ENCODE results near the gene AGAP2.
A peak's percentile ranks its signal among the peaks of the same experiment; 100 is the strongest.

Gene AGAP2

DNA sequence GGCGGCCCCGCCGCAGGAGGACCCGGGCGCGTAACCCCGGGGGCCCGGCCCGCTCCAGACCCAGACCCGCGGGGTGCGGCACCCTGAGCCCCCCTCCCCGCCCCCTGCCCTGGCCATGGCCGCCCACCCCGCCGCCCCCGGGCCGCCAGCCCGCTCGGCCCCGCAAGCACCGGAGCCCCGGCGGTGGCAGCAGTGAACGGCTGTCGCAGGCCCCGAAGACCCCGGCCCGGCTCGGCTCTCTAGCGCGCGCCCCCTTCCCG lies 16.6 kb upstream of the AGAP2 start:
- FAIRE-seq (no peak), DNase-seq (ENCODE audit: extremely low spot score, insufficient read length, low read depth) (no peak)

DNA sequence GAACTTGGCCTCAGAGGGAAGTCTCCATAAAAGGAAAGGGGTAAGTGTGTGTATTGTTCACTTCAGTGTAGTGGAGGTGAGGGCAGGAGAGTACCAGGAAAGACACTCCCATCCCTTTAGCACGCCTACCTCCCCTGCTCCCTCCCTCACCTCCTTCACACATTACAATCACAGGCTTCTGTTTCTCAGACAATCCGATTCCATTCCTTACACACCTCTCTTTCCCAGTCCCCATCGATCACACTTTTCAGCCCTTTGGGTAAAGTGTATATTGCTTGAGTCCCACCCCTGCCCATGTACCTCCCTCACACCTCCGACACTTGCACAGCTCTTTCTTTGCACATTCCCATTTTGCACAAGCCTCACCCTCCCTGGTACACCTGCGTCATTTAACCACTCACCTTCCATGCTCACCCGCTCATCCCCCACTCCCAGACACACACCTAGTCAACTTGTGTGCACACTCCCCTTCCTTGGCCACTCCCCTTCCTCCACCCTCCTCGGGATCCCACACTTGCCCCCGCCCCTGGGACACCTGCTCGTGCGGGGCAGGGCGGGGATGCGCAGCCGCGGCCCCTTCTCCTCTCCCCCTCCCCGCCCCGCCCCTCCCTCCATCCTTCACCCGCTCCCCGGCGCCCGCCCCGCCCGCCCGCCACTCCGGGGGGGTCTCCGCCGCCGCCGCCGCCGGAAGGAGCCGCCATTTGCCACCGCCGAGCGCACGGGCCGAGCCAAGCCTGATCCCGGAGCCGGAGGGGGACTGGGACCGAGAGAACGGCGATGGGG lies 16.1 kb upstream of the AGAP2 start, which contains the start of gene MARCHF9:
TSS of gene MARCHF9 (plus strand) at position 693 of the 783 bp plus-strand sequence. CDS start 426 bp downstream, outside the sequence.
- DNase-seq (ENCODE audit: extremely low spot score, insufficient read length, low read depth) (peak; percentile 53), FAIRE-seq (peak; percentile 67)

DNA sequence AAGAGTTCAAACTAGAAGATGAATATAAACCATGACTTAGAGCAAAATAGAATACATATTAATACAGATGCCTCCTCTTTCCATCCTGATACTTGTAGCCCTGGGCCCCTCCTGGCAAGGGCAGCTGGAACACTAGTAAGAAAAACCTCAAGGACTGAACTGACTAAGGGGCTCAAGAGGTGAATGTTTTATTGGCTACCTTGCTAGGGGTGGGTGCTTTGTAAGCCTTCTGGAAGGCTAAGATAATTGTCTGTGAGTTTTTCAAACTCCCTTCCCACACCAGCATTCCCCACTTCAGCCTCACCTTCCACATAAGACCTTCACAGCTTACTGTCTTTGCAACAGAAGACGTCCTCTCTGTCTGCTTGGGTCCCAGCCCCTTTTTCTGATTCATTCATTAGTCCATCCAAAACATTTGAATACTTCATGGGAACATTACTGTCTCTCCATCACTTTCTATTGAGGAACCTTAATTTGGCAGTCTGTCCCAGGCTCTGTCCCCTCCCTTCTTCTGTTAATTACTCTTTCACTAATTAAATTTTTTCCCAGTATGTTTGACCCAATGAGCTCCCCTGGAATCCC lies 15.3 kb upstream of the AGAP2 start:
- DNase-seq (ENCODE audit: extremely low spot score, insufficient read length, low read depth): no peak
- FAIRE-seq: no peak

DNA sequence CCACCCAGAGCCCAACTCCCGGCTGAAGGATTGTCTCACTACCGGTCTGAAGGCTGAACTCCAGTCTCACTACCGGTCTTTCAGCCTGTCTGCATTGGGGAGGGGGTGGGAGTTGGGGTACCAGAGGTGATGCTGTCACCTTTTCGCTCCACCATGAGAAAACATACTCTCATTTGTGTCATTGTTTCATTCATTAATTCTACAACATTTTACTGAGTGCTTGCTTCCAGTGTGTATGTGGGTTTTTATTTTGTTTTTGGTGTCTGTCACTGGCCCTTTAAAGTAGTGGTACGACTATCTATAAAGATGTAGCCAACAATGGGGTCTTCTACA lies 14.1 kb upstream of the AGAP2 start:
- DNase-seq (ENCODE audit: extremely low spot score, insufficient read length, low read depth) (no peak), FAIRE-seq (no peak)

DNA sequence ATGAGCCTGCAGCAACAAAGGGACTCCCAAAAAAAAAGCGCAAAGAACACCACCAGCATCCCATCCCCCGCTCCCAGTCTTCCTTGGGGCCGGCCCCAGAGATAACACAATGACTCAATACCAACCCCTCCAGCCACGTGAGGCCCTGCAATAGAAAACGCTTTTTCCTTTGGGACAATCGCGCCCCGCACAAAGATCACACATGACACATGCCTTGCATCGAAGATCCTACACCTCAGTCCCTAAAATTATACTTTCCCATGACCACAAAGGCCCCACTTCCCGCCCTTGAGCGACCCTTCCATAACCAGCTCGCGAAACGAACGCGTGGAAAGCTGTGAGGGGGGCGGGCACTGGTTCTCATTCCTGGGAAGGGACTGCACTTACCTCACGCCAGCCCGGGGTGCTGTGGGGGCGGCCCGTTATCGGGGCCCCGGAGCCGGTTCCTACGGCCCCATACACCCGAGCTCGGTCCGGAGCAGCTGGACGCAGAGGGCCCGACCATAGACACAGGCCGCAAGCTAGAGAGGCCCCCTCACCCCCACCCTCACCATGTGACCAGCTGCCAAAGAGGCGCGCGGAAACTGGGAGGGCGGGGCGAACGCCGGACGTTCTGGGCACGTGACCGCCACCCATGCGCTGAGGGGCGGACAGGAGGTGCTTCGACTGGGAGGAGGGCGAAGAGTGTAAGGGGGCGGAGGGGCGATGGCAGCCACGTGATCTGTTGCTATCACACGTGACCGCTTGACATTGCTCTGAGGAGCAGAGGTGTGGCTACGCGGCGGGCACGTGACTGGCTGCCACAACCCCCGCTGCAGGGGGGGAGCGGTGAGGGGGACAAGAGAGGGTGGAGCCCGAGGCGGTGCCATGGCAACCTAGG lies 13.5 kb upstream of the AGAP2 start, which contains the start of gene CDK4:
TSS of gene CDK4 (minus strand) at position 523 of the 880 bp plus-strand sequence. CDS start 593 bp downstream, outside the sequence.
- peak; percentile 94 for DNase-seq (ENCODE audit: extremely low spot score, insufficient read length, low read depth)
- peak; percentile 99 for FAIRE-seq

DNA sequence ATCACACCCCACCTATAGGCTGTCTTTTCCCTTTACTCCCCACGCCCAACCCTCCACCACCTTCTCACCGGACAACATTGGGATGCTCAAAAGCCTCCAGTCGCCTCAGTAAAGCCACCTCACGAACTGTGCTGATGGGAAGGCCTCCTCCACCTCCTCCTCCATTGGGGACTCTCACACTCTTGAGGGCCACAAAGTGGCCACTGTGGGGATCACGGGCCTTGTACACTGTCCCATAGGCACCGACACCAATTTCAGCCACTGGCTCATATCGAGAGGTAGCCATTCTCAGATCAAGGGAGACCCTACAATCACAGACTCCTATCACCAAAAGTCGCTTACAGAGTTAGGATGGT lies 12.9 kb upstream of the AGAP2 start:
- no peak for FAIRE-seq
- DNase-seq (ENCODE audit: extremely low spot score, insufficient read length, low read depth): no peak

DNA sequence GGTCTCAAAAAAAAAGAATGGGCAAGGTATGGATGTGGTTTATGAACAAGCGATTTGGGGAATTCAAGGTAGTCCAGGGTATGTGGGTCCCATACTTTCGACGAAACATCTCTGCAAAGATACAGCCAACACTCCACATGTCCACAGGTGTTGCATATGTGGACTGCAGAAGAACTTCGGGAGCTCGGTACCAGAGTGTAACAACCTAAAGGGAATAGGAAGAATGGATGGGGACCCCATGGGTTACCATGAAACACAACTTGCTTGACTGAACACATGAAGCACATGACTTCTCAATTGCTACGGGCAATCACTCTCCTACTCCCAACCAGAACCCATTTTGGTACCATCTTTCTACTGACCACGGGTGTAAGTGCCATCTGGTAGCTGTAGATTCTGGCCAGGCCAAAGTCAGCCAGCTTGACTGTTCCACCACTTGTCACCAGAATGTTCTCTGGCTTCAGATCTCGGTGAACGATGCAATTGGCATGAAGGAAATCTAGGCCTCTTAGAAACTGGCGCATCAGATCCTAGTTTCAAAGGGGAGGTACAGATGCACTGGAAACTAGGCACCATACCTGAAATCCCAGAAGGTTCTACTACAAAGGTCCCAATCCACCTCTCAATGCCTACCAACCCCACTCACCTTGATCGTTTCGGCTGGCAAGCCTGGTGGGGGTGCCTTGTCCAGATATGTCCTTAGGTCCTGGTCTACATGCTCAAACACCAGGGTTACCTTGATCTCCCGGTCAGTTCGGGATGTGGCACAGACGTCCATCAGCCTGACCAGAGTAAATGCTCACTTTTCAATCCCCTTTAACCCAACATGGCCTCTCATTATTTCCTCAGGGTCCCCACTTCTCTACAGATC lies 12.3 kb upstream of the AGAP2 start:
- DNase-seq (ENCODE audit: extremely low spot score, insufficient read length, low read depth) (no peak), FAIRE-seq (no peak)

DNA sequence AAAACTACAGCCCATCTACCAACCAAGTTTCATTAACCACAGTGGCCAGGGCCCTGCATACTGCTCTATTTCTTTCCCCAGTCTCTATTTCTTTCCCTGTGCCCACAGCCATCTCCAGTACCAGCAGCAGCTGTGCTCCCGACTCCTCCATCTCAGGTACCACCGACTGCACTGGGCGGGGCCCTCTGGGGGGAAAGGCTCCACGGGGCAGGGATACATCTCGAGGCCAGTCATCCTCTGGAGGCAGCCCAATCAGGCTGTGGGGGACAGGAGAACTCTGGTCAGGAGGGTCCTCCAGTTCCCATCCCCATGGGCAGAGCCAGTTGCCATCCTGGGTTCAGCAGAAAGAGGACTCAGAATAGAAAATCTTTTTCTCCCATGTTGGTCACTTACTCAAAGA lies 10.5 kb upstream of the AGAP2 start:
- FAIRE-seq (no peak), DNase-seq (ENCODE audit: extremely low spot score, insufficient read length, low read depth) (no peak)

DNA sequence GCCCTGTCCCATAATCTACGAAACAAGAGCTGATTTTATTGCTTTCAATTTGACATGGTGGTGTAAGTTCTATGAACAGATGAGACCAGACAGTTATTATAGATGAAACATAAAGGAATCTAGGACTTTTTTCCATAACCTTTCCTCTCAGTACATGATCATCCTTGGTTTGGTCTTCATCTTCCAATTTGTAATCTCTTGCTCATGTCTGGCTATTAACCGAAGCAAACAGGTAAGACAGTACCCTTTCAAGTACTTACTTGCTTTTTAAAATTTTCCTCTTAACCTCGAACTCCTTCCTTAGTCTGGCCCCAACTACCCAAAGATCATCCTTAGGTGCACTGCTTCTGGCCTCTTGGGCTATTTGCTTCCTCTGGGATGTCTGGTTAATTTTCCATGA lies 7.5 kb upstream of the AGAP2 start:
- DNase-seq (ENCODE audit: extremely low spot score, insufficient read length, low read depth): no peak
- FAIRE-seq: no peak

DNA sequence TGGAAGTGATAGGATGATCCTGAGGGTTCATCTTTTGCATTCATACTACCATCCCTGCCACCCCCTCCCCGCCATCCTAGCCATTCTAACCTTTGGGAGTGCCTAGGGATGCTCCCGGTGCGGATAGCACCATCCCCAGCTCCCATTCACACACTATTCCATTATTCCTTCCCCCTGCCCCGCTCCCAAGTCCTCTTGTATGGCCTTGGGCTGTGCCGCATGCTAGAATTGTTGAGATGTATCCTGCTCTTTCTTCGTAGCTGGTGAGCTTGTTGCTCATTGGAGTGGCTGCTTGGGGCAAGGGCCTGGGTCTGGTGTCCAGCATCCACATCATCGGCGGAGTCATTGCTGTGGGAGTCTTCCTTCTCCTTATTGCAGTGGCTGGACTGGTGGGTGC lies 6.9 kb upstream of the AGAP2 start:
- DNase-seq (ENCODE audit: extremely low spot score, insufficient read length, low read depth) (no peak), FAIRE-seq (no peak)

DNA sequence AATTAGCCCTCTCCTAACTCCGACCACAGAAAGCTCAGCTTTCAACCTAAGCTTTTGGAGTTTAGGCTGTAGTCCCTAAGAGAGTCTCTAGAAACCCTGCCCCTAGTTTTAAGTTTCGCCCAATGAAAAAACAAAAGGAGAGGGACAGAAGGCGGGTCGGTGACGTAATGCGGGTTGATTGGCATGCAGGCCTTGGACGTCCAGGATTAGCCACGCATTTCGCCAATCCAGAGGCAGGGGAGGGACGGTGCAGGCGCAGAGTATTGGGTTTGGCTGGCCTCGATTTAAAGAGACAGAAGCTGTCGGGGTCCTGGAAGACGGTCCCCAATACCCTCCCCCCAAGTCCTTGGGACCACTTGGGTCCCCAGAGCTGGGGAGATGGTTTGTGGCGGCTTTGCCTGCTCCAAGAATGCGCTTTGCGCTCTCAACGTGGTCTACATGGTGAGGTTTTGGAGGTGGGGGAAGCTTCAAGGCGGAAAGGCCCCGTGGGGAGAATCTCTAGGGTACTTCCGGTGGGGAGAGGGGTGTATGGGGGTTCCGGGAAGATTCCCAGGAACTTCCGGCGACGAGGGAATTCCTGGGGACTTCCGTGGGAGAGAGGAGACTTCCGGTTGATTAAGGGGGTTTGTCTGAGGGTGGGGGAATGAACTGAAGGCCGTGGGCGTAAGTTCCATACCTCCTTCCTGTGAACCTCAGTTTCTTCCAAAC lies 6.4 kb upstream of the AGAP2 start, which contains the start of gene TSPAN31:
TSS of gene TSPAN31 (plus strand) at position 263 of the 708 bp plus-strand sequence. CDS start at position 379, 116 bp downstream.
- DNase-seq (ENCODE audit: extremely low spot score, insufficient read length, low read depth): peak; percentile 82
- FAIRE-seq: peak; percentile 98

DNA sequence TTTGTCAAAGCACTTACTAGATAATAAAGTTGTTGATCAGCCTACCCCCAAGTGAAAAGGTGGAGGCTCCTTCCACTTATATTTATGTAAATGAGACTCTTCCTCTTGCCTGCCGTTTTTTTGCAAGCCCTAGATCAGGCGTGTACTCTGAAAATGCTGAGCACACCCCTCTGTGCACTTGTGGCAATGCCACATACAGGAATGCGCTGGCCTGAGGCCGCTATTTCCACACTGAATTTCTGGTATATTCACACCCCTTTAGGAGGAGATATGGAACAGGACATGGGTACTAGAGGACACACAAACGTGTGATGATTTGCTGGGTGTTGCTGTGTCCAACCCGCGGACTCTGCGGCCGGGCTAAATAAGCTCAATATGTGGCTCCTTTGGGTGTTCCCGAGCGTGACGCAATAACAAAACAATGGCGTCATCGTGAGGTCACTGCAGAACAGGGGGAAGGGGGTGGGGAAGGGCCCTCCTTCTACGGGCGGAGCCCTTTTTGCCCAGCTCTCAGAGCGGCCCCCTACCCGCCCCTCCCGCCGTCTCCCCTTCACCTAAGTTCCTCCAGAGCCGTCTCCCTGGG lies 5.7 kb upstream of the AGAP2 start:
- no peak for DNase-seq (ENCODE audit: extremely low spot score, insufficient read length, low read depth)

DNA sequence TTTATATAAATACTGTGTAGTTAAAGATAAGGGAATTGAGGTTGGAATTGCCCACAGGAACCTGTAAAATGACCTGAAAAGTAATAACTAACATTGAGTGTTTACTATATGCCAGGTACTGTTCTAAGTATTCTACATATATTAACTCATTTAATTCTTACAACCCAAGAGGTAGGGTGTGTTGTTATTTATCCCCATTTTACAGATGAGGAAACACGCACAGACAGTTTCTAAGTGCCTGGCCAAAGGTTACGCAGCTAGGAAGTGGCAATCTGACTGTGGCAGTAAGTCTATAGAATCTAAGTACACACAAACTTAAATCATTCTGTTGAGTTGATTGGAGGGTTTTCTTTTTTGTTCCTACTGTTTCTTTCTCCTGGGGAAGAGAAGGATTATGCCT lies 5.2 kb upstream of the AGAP2 start:
- DNase-seq (ENCODE audit: extremely low spot score, insufficient read length, low read depth) (no peak), FAIRE-seq (no peak)

More for the DNA sequence above, 5.7 kb upstream of the AGAP2 start:
- FAIRE-seq: no peak

DNA sequence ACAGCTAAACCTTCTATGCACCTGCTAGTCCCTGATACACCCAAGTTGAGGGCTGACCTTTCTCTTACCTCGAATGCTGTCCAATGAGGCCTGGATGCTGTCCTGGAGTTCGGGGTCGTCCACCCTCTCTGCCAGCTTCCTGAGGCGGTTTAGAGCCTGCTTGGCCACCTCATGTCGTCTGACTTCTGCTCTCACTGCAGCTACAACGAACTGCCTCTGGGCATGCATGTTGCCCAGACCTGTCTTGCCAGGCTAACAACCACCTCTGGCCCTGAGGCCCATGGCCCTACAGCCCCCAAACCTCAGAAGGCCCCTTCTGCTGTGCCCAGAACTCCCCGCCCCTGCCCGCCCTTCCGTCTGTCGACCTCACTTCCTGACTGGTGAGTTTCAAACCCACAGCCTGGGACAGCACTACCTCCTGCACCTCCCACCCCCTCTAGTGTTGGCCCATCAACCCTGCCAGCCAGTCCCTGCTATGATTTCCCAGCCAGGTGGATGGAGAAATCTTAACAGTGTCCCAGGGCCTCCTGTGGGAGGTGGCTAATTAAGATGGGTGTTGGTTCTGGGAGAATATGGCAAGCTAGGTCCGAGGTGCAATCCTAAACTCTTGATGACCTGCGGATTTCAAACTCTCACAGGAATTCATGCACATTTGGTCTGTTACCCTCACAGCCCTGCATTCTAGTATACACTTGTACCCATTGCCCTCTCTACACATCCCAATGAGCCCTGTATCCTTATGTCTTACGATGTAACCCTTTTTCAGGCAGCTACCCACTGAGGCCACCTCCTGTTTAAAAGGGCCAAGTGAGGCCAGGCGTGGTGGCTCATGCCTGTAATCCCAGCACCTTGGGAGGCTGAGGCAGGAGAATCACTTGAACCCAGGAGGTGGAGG lies 3.5 kb upstream of the AGAP2 start:
- FAIRE-seq (peak; percentile 83), DNase-seq (ENCODE audit: extremely low spot score, insufficient read length, low read depth) (peak; percentile 65)

DNA sequence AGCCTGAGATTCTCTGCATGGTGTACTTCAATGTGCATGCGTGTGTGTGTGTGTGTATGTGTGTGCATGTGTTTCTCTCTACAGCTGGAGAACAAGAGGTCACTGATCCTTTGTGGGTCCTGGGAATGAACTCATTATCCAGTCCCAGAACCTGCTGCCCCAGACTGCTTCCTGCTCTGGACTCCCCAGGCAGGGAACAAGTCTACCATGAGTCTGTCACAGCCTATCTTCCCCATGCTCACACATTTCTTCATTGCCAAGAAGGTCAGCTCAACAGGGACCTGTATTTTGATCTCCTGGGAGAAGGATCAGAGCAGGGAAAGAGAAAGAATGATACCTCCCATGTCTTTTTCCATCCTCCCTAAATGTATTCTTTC lies 2.9 kb upstream of the AGAP2 start:
- DNase-seq (ENCODE audit: extremely low spot score, insufficient read length, low read depth): no peak
- FAIRE-seq: no peak

DNA sequence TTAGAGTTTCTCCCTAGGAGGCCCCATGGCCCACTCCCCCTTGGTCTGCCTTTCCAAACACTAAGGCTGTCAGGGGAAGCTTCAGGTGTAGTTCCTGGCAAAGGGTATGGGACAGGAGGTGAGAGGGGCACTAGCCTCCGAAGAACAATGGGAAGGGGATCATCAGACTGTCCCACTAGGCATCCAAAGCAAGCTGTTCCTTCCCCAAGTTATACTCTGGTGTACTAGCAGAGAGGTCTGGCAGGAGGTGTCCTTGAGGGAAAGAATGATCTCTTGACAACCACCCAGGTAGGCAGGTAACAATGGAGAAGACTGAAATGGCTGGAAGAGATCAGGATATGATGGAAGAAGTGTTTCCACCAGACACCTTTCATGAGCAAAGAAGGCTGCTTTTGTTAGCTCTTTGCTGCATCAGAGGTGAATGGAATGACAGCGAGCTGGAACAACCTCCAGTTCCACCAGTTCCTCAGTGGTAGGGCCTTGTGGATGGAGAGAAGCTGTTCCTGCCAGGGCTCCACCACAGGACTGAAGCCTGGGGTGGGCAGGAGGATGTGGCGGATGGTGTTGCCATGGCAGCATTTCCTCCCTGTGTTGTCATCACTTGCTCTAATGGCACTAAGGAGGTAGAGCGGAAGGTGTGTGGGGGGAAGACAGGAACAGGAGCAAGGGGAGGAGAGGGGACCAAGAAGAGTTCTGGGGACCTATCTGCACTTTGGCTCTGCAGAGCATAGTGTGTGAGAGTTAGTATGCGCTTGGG lies 2.3 kb upstream of the AGAP2 start:
- peak; percentile 81 for FAIRE-seq

DNA sequence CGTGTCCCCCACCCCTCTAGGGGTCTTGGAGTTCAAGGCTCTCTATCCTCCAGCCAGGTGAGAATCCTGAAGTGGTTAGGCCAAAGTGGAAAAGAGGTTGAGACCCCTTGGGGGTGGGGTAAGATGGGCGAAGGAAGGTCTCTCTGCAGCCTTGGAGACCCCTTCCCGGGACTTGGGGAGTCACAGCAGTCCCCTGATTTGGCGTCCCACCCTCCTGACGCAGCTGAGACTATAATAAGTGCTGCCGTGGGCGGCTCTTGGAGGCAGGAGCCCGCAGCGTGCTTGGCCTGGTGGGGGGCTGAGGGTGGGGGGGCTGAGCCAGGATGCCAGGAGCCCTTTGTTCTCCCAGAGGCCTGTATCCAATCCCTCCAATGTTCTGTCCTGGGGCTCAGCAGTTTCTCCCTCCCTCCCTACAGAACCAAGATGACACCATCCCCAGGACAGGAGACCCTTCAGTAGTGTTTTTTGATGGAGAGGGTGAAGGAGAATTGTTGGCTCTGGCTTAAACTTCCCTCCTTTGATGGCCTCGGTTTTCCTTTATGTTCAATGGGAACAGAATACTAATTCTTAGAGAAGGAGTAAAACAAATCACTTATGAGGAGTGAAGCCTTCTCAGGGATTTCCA lies 1.5 kb upstream of the AGAP2 start:
- DNase-seq (ENCODE audit: extremely low spot score, insufficient read length, low read depth) (no peak), FAIRE-seq (no peak)

More for the DNA sequence above, 2.3 kb upstream of the AGAP2 start:
- peak; percentile 65 for DNase-seq (ENCODE audit: extremely low spot score, insufficient read length, low read depth)

Measured in GM18507 (cell line).